Epithelial cell of proximal tubule (primary cell): ENCODE data around the gene CRISP3. TPM values are rescaled to one million over a fixed set of nuclear protein-coding genes. Genes with fewer than 3 reads are reported as not detected.
"Not testable (repeated sequence)": the region's sequence is repeated elsewhere in the genome, so short reads cannot be mapped to it uniquely, and the experiment has no call there.

Source experiments
- DNase-seq: peaks from one replicate; pipeline ENCODE4 v3.0.0-alpha.2; 2011; ENCODE audit warnings: low read depth
- H3K4me3 ChIP-seq: 2 replicates; pipeline ENCODE4 v1.5.1; 2011; ENCODE audit warnings: low read depth, mild to moderate bottlenecking, low read length
- CTCF ChIP-seq: conservative IDR thresholded peaks from 2 replicates; pipeline ENCODE4 v1.5.1; 2012; ENCODE audit warnings: low read depth, mild to moderate bottlenecking, low read length
- total RNA-seq: library from RNA; depleted of rRNA; stranded (reverse); fragments of >200 nt; gene quantifications from 2 replicates; pipeline ENCODE4 v1.2.3, GENCODE V29; 2015

CRISP3 gene
- total RNA-seq, 1 donor from 2014 or later: not detected

GRCh38 chr6:49733680-49734079 lies 10.5 kb downstream of the CRISP3 start:
- no peak for TF ChIP-seq CTCF
- no peak for DNase-seq
- no peak overlapping the region for H3K4me3 ChIP-seq

- no peak for DNase-seq
- TF ChIP-seq CTCF: no peak
- H3K4me3 ChIP-seq: no peak overlapping the region
Observed at GRCh38 chr6:49732781-49733180, 11.4 kb downstream of the CRISP3 start.

- TF ChIP-seq CTCF: no peak
- no peak for DNase-seq
- no peak overlapping the region for H3K4me3 ChIP-seq
Observed at GRCh38 chr6:49730251-49730650, 13.9 kb downstream of the CRISP3 start.

GRCh38 chr6:49723917-49724316 lies 20.3 kb downstream of the CRISP3 start:
- H3K4me3 ChIP-seq, DNase-seq: not testable (repeated sequence)

- TF ChIP-seq CTCF: no peak
Observed at GRCh38 chr6:49721297-49721696, 22.9 kb downstream of the CRISP3 start.

GRCh38 chr6:49720372-49720771 lies 23.8 kb downstream of the CRISP3 start:
- no peak for TF ChIP-seq CTCF
- no peak overlapping the region for H3K4me3 ChIP-seq

More at GRCh38 chr6:49721297-49721696, 22.9 kb downstream of the CRISP3 start:
- no peak for DNase-seq
- H3K4me3 ChIP-seq: no peak overlapping the region

GRCh38 chr6:49713346-49713745 lies 30.8 kb downstream of the CRISP3 start, which contains the start of gene CRISP2:
Gene CRISP2 (minus strand): TSS chr6:49713543. CDS start chr6:49709196, 4,347 bp downstream.
- DNase-seq: no peak
- peak within 1 kb of the TSS; percentile 29 for H3K4me3 ChIP-seq

More at GRCh38 chr6:49720372-49720771, 23.8 kb downstream of the CRISP3 start:
- no peak for DNase-seq

More at GRCh38 chr6:49713346-49713745, 30.8 kb downstream of the CRISP3 start, which contains the start of gene CRISP2:
- TF ChIP-seq CTCF: no peak
